PC-3 (cell line): Measurements from ENCODE around the gene TAF1D. TPM values are rescaled to one million over a fixed set of nuclear protein-coding genes. Genes with fewer than 3 reads are reported as not detected.

Experiments
- ATAC-seq: fragments of 200-7000 bp; cut with Tn5 transposase; 2 replicates; pipeline ENCODE4 v1.9.1; 2020; ENCODE audit warnings: mild to moderate bottlenecking, moderate library complexity
- BruUV-seq: library from RNA; stranded (reverse); fragments of 400-500 nt; replicated peaks from 2 replicates; lab custom pipeline; 2021; lab: Mats Ljungman, UMichigan
- CTCF ChIA-PET: fragments of 300-600 bp; sonication (Branson Sonifier 250); formaldehyde crosslinking; loops from one replicate; lab custom pipeline; 2022; ENCODE audit warnings: antibody characterized with exemption; lab: Charles Lee
- POLR2A ChIA-PET: fragments of 300-600 bp; sonication (Branson Sonifier 250); formaldehyde crosslinking; loops from one replicate; lab custom pipeline; 2022; ENCODE audit warnings: antibody characterized with exemption; ENCODE audit not compliant: unreplicated experiment; lab: Charles Lee
- DNase-seq: peaks from one replicate; pipeline ENCODE4 v3.0.0-alpha.2; 2015
- H2AFZ ChIP-seq: fragments of 300-600 bp; sonication (generic); 2 replicates; pipeline ENCODE4 v1.6.0; 2016; ENCODE audit warnings: antibody characterized with exemption, low read length
- H3F3A ChIP-seq: fragments of 300-600 bp; sonication (generic); one replicate; pipeline ENCODE4 v1.6.0; 2017; ENCODE audit warnings: antibody characterized with exemption, low read length, control low read depth, mild to moderate bottlenecking; ENCODE audit not compliant: unreplicated experiment
- H3K27ac ChIP-seq: fragments of 300-600 bp; sonication (generic); 2 replicates; pipeline ENCODE4 v1.5.1; 2016; ENCODE audit warnings: mild to moderate bottlenecking, low read length
- H3K27me3 ChIP-seq: fragments of 300-600 bp; sonication (generic); 2 replicates; pipeline ENCODE4 v1.6.1; 2016; ENCODE audit warnings: low read length, mixed read lengths
- H3K36me3 ChIP-seq: fragments of 300-600 bp; sonication (generic); 2 replicates; pipeline ENCODE4 v1.6.1; 2016; ENCODE audit warnings: low read depth, mixed run types, low read length, mixed read lengths
- H3K4me1 ChIP-seq: fragments of 300-600 bp; sonication (generic); 2 replicates; pipeline ENCODE4 v1.5.1; 2016; ENCODE audit warnings: low read length; ENCODE audit not compliant: insufficient read depth
- H3K4me2 ChIP-seq: fragments of 300-600 bp; sonication (generic); 2 replicates; pipeline ENCODE4 v1.6.0; 2016; ENCODE audit warnings: low read length
- H3K4me3 ChIP-seq: fragments of 300-600 bp; sonication (generic); 2 replicates; pipeline ENCODE4 v1.5.1; 2016; ENCODE audit warnings: mild to moderate bottlenecking, low read length, mixed read lengths
- H3K79me2 ChIP-seq: fragments of 300-600 bp; sonication (generic); 2 replicates; pipeline ENCODE4 v1.6.1; 2017; ENCODE audit warnings: low read length, mixed read lengths
- H3K9ac ChIP-seq: fragments of 300-600 bp; sonication (generic); 2 replicates; pipeline ENCODE4 v1.6.0; 2016; ENCODE audit warnings: mild to moderate bottlenecking, low read length
- H3K9me2 ChIP-seq: fragments of 300-600 bp; sonication (generic); replicated peaks from 2 replicates; pipeline ENCODE4 v1.6.1; 2016; ENCODE audit warnings: mixed run types, low read length, mixed read lengths
- H3K9me3 ChIP-seq: fragments of 300-600 bp; sonication (generic); 2 replicates; pipeline ENCODE4 v1.6.1; 2016; ENCODE audit warnings: low read length, mixed read lengths
- H4K20me1 ChIP-seq: fragments of 300-600 bp; sonication (generic); 2 replicates; pipeline ENCODE4 v1.6.1; 2016; ENCODE audit warnings: low read length, mixed read lengths
- CTCF ChIP-seq: fragments of 300-600 bp; sonication (generic); conservative IDR thresholded peaks from 2 replicates; pipeline ENCODE4 v1.5.1; 2017; ENCODE audit warnings: antibody characterized with exemption, low read depth, mild to moderate bottlenecking, low read length
- EZH2 ChIP-seq: fragments of 300-600 bp; sonication (generic); IDR thresholded peaks from one replicate; pipeline ENCODE4 v1.6.1; 2017; ENCODE audit warnings: antibody characterized with exemption, mild to moderate bottlenecking, low read length; ENCODE audit not compliant: unreplicated experiment
- EZH2phosphoT487 ChIP-seq: fragments of 300-600 bp; sonication (generic); IDR thresholded peaks from 2 replicates; pipeline ENCODE4 v1.6.1; 2018; ENCODE audit warnings: mild to moderate bottlenecking, antibody characterized with exemption, low read length, borderline replicate concordance
- intact Hi-C: fragments of 100-400 bp; cut with micrococcal nuclease; formaldehyde crosslinking; loops from 2 replicates; pipeline ENCODE4 v1.9.0; 2023
- total RNA-seq: library from RNA; depleted of rRNA; stranded (reverse); fragments of >200 nt; gene quantifications from 2 replicates; pipeline ENCODE4 v1.2.3, GENCODE V29; 2014

Gene TAF1D
- total RNA-seq, 1 experiment from 2014 or later = 135 TPM

GRCh38 chr11:93727985-93728791, 13.1 kb downstream of the TAF1D start:
- ATAC-seq (no peak; the same call in 1 of the 2 replicates), DNase-seq (no peak)
- no peak overlapping the region for H3K4me2 ChIP-seq
- no peaks in the 10 kb centered on the region for H3K79me2 ChIP-seq
- ChIA-PET CTCF (no interaction called here), POLR2A (interaction anchor here (0.6 kb wide), 1 partner anchor 12 kb away, joined by 23 read pairs; no protein-coding TSS in a partner anchor)
- peaks cover 66% of the 10 kb centered on the region for H3F3A ChIP-seq
- H2AFZ ChIP-seq = no peak overlapping the region
- peaks cover 83% of the 10 kb centered on the region for H3K36me3 ChIP-seq
- H3K9ac ChIP-seq = no peak overlapping the region
- no peaks in the 10 kb centered on the region for H3K9me2 ChIP-seq
- no peak overlapping the region for H3K27ac ChIP-seq
- no TSS peak for BruUV-seq
- no peaks in the 10 kb centered on the region for H3K9me3 ChIP-seq
- intact Hi-C loops = no loop called here
- peaks cover 47% of the 10 kb centered on the region for H4K20me1 ChIP-seq
- no peak for TF ChIP-seq EZH2phosphoT487
- no peak for TF ChIP-seq EZH2
- no peak for TF ChIP-seq CTCF
- no peaks in the 10 kb centered on the region for H3K4me1 ChIP-seq
- no peaks in the 10 kb centered on the region for H3K27me3 ChIP-seq
- H3K4me3 ChIP-seq = no peak overlapping the region

GRCh38 chr11:93724089-93724488, 17.2 kb downstream of the TAF1D start:
- Histone ChIP-seq H3F3A (peaks cover 25% of the 10 kb centered on the region), H3K9ac (no peak overlapping the region), H3K9me3 (no peaks in the 10 kb centered on the region), H3K79me2 (no peaks in the 10 kb centered on the region), H3K27me3 (no peaks in the 10 kb centered on the region), H3K27ac (no peak overlapping the region), H2AFZ (no peak overlapping the region), H4K20me1 (peaks cover 7% of the 10 kb centered on the region; the same call in 1 of the 2 replicates), H3K36me3 (peaks cover 63% of the 10 kb centered on the region), H3K4me1 (no peaks in the 10 kb centered on the region), H3K4me2 (no peak overlapping the region), H3K9me2 (no peaks in the 10 kb centered on the region), H3K4me3 (no peak overlapping the region)
- no TSS peak for BruUV-seq
- intact Hi-C loops = no loop called here
- ChIA-PET POLR2A (no interaction called here), CTCF (no interaction called here)
- TF ChIP-seq EZH2 (no peak), EZH2phosphoT487 (no peak), CTCF (no peak)
- ATAC-seq (no peak), DNase-seq (no peak)

- H3K4me1 ChIP-seq = no peaks in the 10 kb centered on the region
- intact Hi-C loops = no loop called here
- no peak overlapping the region for H3K4me3 ChIP-seq
- no peak for TF ChIP-seq EZH2phosphoT487
- TF ChIP-seq EZH2 = no peak
- no peak for TF ChIP-seq CTCF
- H3K27ac ChIP-seq = no peak overlapping the region
- ChIA-PET CTCF (no interaction called here), POLR2A (no interaction called here)
- no peak for DNase-seq
- no peaks in the 10 kb centered on the region for H3F3A ChIP-seq
- peaks cover 60% of the 10 kb centered on the region for H3K36me3 ChIP-seq
- H3K79me2 ChIP-seq = no peaks in the 10 kb centered on the region
- H3K4me2 ChIP-seq = no peak overlapping the region
- no peaks in the 10 kb centered on the region for H3K9me2 ChIP-seq
- H3K9me3 ChIP-seq = no peaks in the 10 kb centered on the region
- no peaks in the 10 kb centered on the region for H3K27me3 ChIP-seq
- no TSS peak for BruUV-seq
- no peak overlapping the region for H3K9ac ChIP-seq
- no peak for ATAC-seq
- no peaks in the 10 kb centered on the region for H4K20me1 ChIP-seq
- no peak overlapping the region for H2AFZ ChIP-seq
Observed at GRCh38 chr11:93720522-93720921, 20.8 kb downstream of the TAF1D start.
